Uterus (tissue), 2 donors: Measurements from ENCODE around the gene NBEAL1.

Source experiments
- CTCF ChIP-seq, 4 experiments: fragments of 200-600 bp in 2 of 4; fragments of 450-650 bp in 2 of 4; sonication (generic) in 2 of 4; IDR thresholded peaks; one replicate each; pipeline ENCODE4 v1.5.1; 2016 to 2019; ENCODE audit warnings: antibody characterized with exemption in 4 of 4, mild to moderate bottlenecking in 2 of 4, moderate library complexity in 1 of 4
- POLR2A ChIP-seq, 2 donors: fragments of 450-650 bp; IDR thresholded peaks; one replicate each; pipeline ENCODE4 v1.6.1; 2016; ENCODE audit warnings: antibody characterized with exemption in 2 of 2, mild to moderate bottlenecking in 1 of 2, moderate library complexity in 1 of 2

GRCh38 chr2:203071148-203071547, 56.5 kb downstream of the NBEAL1 start:
- no peak for TF ChIP-seq CTCF (IDR thresholded peaks at IDR 0.05)
- TF ChIP-seq POLR2A (IDR thresholded peaks at IDR 0.05), result no peak
